HG03565 (cell line): ENCODE results near the gene MARK2.

Experiments used
- ATAC-seq: cut with Tn5 transposase; IDR thresholded peaks from one replicate; pipeline ENCODE4 v1.9.1; 2021; ENCODE audit warnings: mild to moderate bottlenecking, moderate library complexity; ENCODE audit not compliant: unreplicated experiment

Gene MARK2

GRCh38 chr11:63879598-63880402 lies 40.9 kb downstream of the MARK2 start:
- no peak for ATAC-seq

- ATAC-seq = no peak
Observed at GRCh38 chr11:63880403-63880790, 41.5 kb downstream of the MARK2 start.

- ATAC-seq = no peak
Observed at GRCh38 chr11:63882555-63883242, 43.8 kb downstream of the MARK2 start.

- no peak for ATAC-seq
Observed at GRCh38 chr11:63883791-63884190, 44.9 kb downstream of the MARK2 start.

- no peak for ATAC-seq
Observed at GRCh38 chr11:63884196-63884932, 45.5 kb downstream of the MARK2 start.

GRCh38 chr11:63887386-63887999 lies 48.6 kb downstream of the MARK2 start:
- ATAC-seq = no peak

GRCh38 chr11:63888170-63889086 lies 49.5 kb downstream of the MARK2 start:
- ATAC-seq = no peak

- ATAC-seq = no peak
Observed at GRCh38 chr11:63889344-63889743, 50.4 kb downstream of the MARK2 start.

GRCh38 chr11:63890368-63890767 lies 51.5 kb downstream of the MARK2 start:
- no peak for ATAC-seq

GRCh38 chr11:63892228-63892627 lies 53.3 kb downstream of the MARK2 start:
- no peak for ATAC-seq

GRCh38 chr11:63893355-63893754 lies 54.4 kb downstream of the MARK2 start:
- ATAC-seq = no peak

GRCh38 chr11:63896071-63896470 lies 57.2 kb downstream of the MARK2 start:
- ATAC-seq = no peak

GRCh38 chr11:63897459-63898146 lies 58.7 kb downstream of the MARK2 start:
- no peak for ATAC-seq

- no peak for ATAC-seq
Observed at GRCh38 chr11:63901660-63902059, 62.8 kb downstream of the MARK2 start.

- no peak for ATAC-seq
Observed at GRCh38 chr11:63903884-63904283, 65.0 kb downstream of the MARK2 start.

GRCh38 chr11:63904743-63905142 lies 65.8 kb downstream of the MARK2 start:
- ATAC-seq = no peak

GRCh38 chr11:63905179-63905578 lies 66.3 kb downstream of the MARK2 start:
- no peak for ATAC-seq

- ATAC-seq = no peak
Observed at GRCh38 chr11:63906087-63906486, 67.2 kb downstream of the MARK2 start.

- ATAC-seq = no peak
Observed at GRCh38 chr11:63906585-63906984, 67.7 kb downstream of the MARK2 start.

- no peak for ATAC-seq
Observed at GRCh38 chr11:63907063-63907462, 68.2 kb downstream of the MARK2 start.
